GM21737 (cell line): Measurements from ENCODE around the gene RAPGEF4.
"Not testable (repeated sequence)": the region's sequence is repeated elsewhere in the genome, so short reads cannot be mapped to it uniquely, and the experiment has no call there.

Experiments
- ATAC-seq: cut with Tn5 transposase; IDR thresholded peaks from one replicate; pipeline ENCODE4 v1.9.1; 2021; ENCODE audit warnings: mild to moderate bottlenecking, moderate library complexity; ENCODE audit not compliant: unreplicated experiment

Gene RAPGEF4

GRCh38 chr2:173087214-173087581, 351.6 kb downstream of the RAPGEF4 start:
- ATAC-seq: no peak

- no peak for ATAC-seq
Measured at GRCh38 chr2:173087793-173088496, 352.3 kb downstream of the RAPGEF4 start.

GRCh38 chr2:173090276-173090877, 354.7 kb downstream of the RAPGEF4 start:
- no peak for ATAC-seq

- ATAC-seq: no peak
Measured at GRCh38 chr2:173090973-173091660, 355.5 kb downstream of the RAPGEF4 start.

GRCh38 chr2:173091910-173092309, 356.3 kb downstream of the RAPGEF4 start:
- ATAC-seq: no peak

GRCh38 chr2:173092844-173093402, 357.3 kb downstream of the RAPGEF4 start:
- ATAC-seq: no peak

GRCh38 chr2:173093617-173094016, 358.0 kb downstream of the RAPGEF4 start:
- not testable (repeated sequence) for ATAC-seq

- ATAC-seq: no peak
Measured at GRCh38 chr2:173094731-173095130, 359.1 kb downstream of the RAPGEF4 start.

- ATAC-seq: no peak
Measured at GRCh38 chr2:173095356-173095755, 359.7 kb downstream of the RAPGEF4 start.

GRCh38 chr2:173099271-173099670, 363.6 kb downstream of the RAPGEF4 start:
- ATAC-seq: no peak

- ATAC-seq: no peak
Measured at GRCh38 chr2:173099804-173100203, 364.2 kb downstream of the RAPGEF4 start.

GRCh38 chr2:173101687-173102086, 366.0 kb downstream of the RAPGEF4 start:
- peak; percentile 53 for ATAC-seq
